Measurements from ENCODE around the gene ARHGAP27.
"Not testable (repeated sequence)": the region's sequence is repeated elsewhere in the genome, so short reads cannot be mapped to it uniquely, and the experiment has no call there.

DNA sequence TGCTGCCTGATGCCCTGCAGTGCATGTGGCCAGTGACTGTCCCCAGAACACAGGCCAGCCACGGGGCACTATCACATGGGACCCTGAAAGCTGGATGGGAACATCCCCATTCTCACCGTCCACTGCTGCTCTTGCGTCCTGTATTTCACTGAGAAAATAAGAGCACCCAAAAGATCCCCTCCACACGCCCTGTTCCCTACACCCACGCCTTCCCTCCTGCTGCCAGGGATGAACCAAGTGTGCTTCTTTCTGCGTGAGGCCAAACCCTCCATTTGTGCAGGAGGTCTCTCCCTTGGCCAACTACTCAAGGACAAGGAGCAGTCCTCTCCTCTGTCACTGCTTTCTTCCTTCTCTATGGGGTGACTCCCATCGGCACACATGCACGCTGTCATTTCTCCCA lies 21.7 kb upstream of the ARHGAP27 start:
- TF ChIP-seq, protein P1, sequence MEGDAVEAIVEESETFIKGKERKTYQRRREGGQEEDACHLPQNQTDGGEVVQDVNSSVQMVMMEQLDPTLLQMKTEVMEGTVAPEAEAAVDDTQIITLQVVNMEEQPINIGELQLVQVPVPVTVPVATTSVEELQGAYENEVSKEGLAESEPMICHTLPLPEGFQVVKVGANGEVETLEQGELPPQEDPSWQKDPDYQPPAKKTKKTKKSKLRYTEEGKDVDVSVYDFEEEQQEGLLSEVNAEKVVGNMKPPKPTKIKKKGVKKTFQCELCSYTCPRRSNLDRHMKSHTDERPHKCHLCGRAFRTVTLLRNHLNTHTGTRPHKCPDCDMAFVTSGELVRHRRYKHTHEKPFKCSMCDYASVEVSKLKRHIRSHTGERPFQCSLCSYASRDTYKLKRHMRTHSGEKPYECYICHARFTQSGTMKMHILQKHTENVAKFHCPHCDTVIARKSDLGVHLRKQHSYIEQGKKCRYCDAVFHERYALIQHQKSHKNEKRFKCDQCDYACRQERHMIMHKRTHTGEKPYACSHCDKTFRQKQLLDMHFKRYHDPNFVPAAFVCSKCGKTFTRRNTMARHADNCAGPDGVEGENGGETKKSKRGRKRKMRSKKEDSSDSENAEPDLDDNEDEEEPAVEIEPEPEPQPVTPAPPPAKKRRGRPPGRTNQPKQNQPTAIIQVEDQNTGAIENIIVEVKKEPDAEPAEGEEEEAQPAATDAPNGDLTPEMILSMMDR (IDR thresholded peaks at IDR 0.05): not testable (repeated sequence)
- not testable (repeated sequence) for TF ChIP-seq POLR2A (IDR thresholded peaks at IDR 0.05)

Measured in stomach (tissue), 4 donors.